Fibroblast of lung (primary cell): ENCODE data around the gene GSTT2B. TPM values are rescaled to one million over a fixed set of nuclear protein-coding genes. Genes with fewer than 3 reads are reported as not detected.
"Not testable (repeated sequence)": the region's sequence is repeated elsewhere in the genome, so short reads cannot be mapped to it uniquely, and the experiment has no call there.

ENCODE experiments used
- DNase-seq, 2 donors: peaks; one replicate each; pipeline versions ENCODE4 v3.0.0 to v3.0.0-alpha.2; 2010; ENCODE audit warnings: low read depth in 2 of 2
- H2AFZ ChIP-seq: 2 replicates; pipeline ENCODE4 v1.5.1; 2012; ENCODE audit warnings: low read length, control low read depth, inconsistent platforms
- H3K27ac ChIP-seq: 2 replicates; pipeline ENCODE4 v1.5.1; 2011; ENCODE audit warnings: low read length, control low read depth; ENCODE audit not compliant: insufficient read depth
- H3K27me3 ChIP-seq: 2 replicates; pipeline ENCODE4 v1.5.1; 2011; ENCODE audit warnings: mild to moderate bottlenecking, low read length; ENCODE audit not compliant: control insufficient read depth, insufficient read depth
- H3K36me3 ChIP-seq: 2 replicates; pipeline ENCODE4 v1.5.1; 2011; ENCODE audit warnings: low read length; ENCODE audit not compliant: control insufficient read depth, insufficient read depth
- H3K4me1 ChIP-seq: 2 replicates; pipeline ENCODE4 v1.5.1; 2011; ENCODE audit warnings: low read length; ENCODE audit not compliant: control insufficient read depth, insufficient read depth; ENCODE audit errors: extremely low read depth
- H3K4me2 ChIP-seq: 2 replicates; pipeline ENCODE4 v1.5.1; 2011; ENCODE audit warnings: low read length, control low read depth; ENCODE audit not compliant: insufficient read depth; ENCODE audit errors: extremely low read depth
- H3K4me3 ChIP-seq, 4 experiments: fragments of 200-600 bp in 1 of 4; sonication (generic) in 1 of 4; replicated peaks in 1 of 4; 2 replicates each; pipeline ENCODE4 v1.5.1; 2011 to 2016; ENCODE audit warnings: low read length in 4 of 4, low read depth in 3 of 4, mild to moderate bottlenecking in 3 of 4, control low read depth in 2 of 4, inconsistent platforms in 1 of 4, mixed read lengths in 1 of 4; ENCODE audit not compliant: insufficient read depth in 1 of 4; ENCODE audit errors: control extremely low read depth in 1 of 4
- H3K79me2 ChIP-seq: 2 replicates; pipeline ENCODE4 v1.5.1; 2012; ENCODE audit warnings: mild to moderate bottlenecking, low read length, inconsistent platforms; ENCODE audit not compliant: control insufficient read depth, insufficient read depth
- H3K9ac ChIP-seq: 2 replicates; pipeline ENCODE4 v1.5.1; 2011; ENCODE audit warnings: mild to moderate bottlenecking, low read length, control low read depth; ENCODE audit not compliant: insufficient read depth
- H3K9me3 ChIP-seq: 2 replicates; pipeline ENCODE4 v1.5.1; 2012; ENCODE audit warnings: low read depth, low read length; ENCODE audit not compliant: control insufficient read depth, insufficient read depth
- H4K20me1 ChIP-seq: 2 replicates; pipeline ENCODE4 v1.5.1; 2011; ENCODE audit warnings: low read length; ENCODE audit not compliant: control insufficient read depth, insufficient read depth; ENCODE audit errors: extremely low read depth
- CTCF ChIP-seq, 2 donors: IDR thresholded peaks in 1 of 2; conservative IDR thresholded peaks in 1 of 2; 1 replicate in 1 of 2; 2 replicates in 1 of 2; pipeline ENCODE4 v1.5.1; 2011 to 2012; ENCODE audit warnings: low read length in 2 of 2, control low read depth in 1 of 2, inconsistent platforms in 1 of 2, low read depth in 1 of 2, mild to moderate bottlenecking in 1 of 2
- EZH2 ChIP-seq: IDR thresholded peaks from 2 replicates; pipeline ENCODE4 v1.5.1; 2012; ENCODE audit warnings: low read length, control low read depth, mild to moderate bottlenecking; ENCODE audit errors: missing control alignments
- polyA plus RNA-seq, 2 donors: library from polyadenylated mRNA; depleted of rRNA in 1 of 2; stranded (reverse) in 1 of 2; unstranded in 1 of 2; fragments of >200 nt; gene quantifications; 2 replicates each; pipeline ENCODE4 v1.2.1, GENCODE V29; 2011 to 2012; ENCODE audit warnings: missing spikeins in 1 of 2
- total RNA-seq: library from RNA; depleted of rRNA; stranded (reverse); fragments of >200 nt; gene quantifications from 2 replicates; pipeline ENCODE4 v1.2.1, GENCODE V29; 2014

GSTT2B gene
- total and polyA plus RNA-seq, 2 donors (not counting 1 experiment from before 2014, with no cell fraction given): 9.9 to 38.1 TPM

- not testable (repeated sequence) for H3K9me3 ChIP-seq, DNase-seq, H3K9ac ChIP-seq, H3K36me3 ChIP-seq, H3K4me1 ChIP-seq, H4K20me1 ChIP-seq, H3K27ac ChIP-seq, H2AFZ ChIP-seq, H3K27me3 ChIP-seq, H3K4me3 ChIP-seq, H3K4me2 ChIP-seq
- peaks cover 12% of the 10 kb centered on the region for H3K79me2 ChIP-seq
These were observed 10.9 kb upstream of the GSTT2B start for GRCh38 chr22:23971927-23972326.

GRCh38 chr22:23970816-23971486 is 10.0 kb upstream of the GSTT2B start:
- H3K27ac ChIP-seq: no peak overlapping the region
- no peak overlapping the region for H2AFZ ChIP-seq

GRCh38 chr22:23970201-23970641 is 9.2 kb upstream of the GSTT2B start:
- peaks cover 12% of the 10 kb centered on the region for H3K79me2 ChIP-seq
- H3K9me3 ChIP-seq: no peaks in the 10 kb centered on the region
- DNase-seq: no peak
- no peaks in the 10 kb centered on the region for H3K4me1 ChIP-seq
- no peaks in the 10 kb centered on the region for H3K27me3 ChIP-seq
- H4K20me1 ChIP-seq: no peaks in the 10 kb centered on the region
- TF ChIP-seq EZH2 (no peak), CTCF (conservative IDR thresholded peaks at IDR 0.05 in 1 of 2, IDR thresholded peaks at IDR 0.05 in 1 of 2; ENCODE audit: low read depth in 1 of 2, low read length in 2 of 2) (no peak)
- no peak overlapping the region for H3K27ac ChIP-seq
- no peak overlapping the region for H3K4me2 ChIP-seq
- no peak overlapping the region for H3K4me3 ChIP-seq
- no peak overlapping the region for H3K9ac ChIP-seq
- no peak overlapping the region for H2AFZ ChIP-seq
- peaks cover 9% of the 10 kb centered on the region for H3K36me3 ChIP-seq

More at GRCh38 chr22:23970816-23971486, 10.0 kb upstream of the GSTT2B start:
- H4K20me1 ChIP-seq: no peaks in the 10 kb centered on the region
- H3K4me1 ChIP-seq: no peaks in the 10 kb centered on the region
- DNase-seq: no peak
- H3K4me2 ChIP-seq: no peak overlapping the region
- no peaks in the 10 kb centered on the region for H3K9me3 ChIP-seq
- TF ChIP-seq EZH2 (no peak), CTCF (conservative IDR thresholded peaks at IDR 0.05 in 1 of 2, IDR thresholded peaks at IDR 0.05 in 1 of 2; ENCODE audit: low read depth in 1 of 2, low read length in 2 of 2) (no peak)
- no peaks in the 10 kb centered on the region for H3K27me3 ChIP-seq
- peaks cover 12% of the 10 kb centered on the region for H3K79me2 ChIP-seq
- peaks cover 9% of the 10 kb centered on the region for H3K36me3 ChIP-seq
- H3K4me3 ChIP-seq: no peak overlapping the region
- no peak overlapping the region for H3K9ac ChIP-seq
